DND-41 (cell line): ENCODE measurements around the gene GPR152.
"Not testable (repeated sequence)": the region's sequence is repeated elsewhere in the genome, so short reads cannot be mapped to it uniquely, and the experiment has no call there.

Experiments used
- ATAC-seq: fragments of 200-7000 bp; cut with Tn5 transposase; 3 replicates; pipeline ENCODE4 v1.9.1; 2021; ENCODE audit warnings: low read depth; ENCODE audit not compliant: insufficient read depth
- DNase-seq: peaks from one replicate; pipeline ENCODE4 v3.0.0-alpha.2; 2020
- H2AFZ ChIP-seq: 2 replicates; pipeline ENCODE4 v1.6.0; 2012; ENCODE audit warnings: low read depth, low read length
- H3K27ac ChIP-seq: 2 replicates; pipeline ENCODE4 v1.5.1; 2012; ENCODE audit warnings: low read length, inconsistent platforms
- H3K27me3 ChIP-seq: fragments of 200-600 bp; sonication (generic); 2 replicates; pipeline ENCODE4 v1.6.0; 2012; ENCODE audit warnings: low read length, mild to moderate bottlenecking, inconsistent platforms; ENCODE audit not compliant: insufficient read depth, poor library complexity
- H3K36me3 ChIP-seq: 2 replicates; pipeline ENCODE4 v1.5.1; 2012; ENCODE audit warnings: low read length, inconsistent platforms; ENCODE audit not compliant: insufficient read depth
- H3K4me1 ChIP-seq: 2 replicates; pipeline ENCODE4 v1.5.1; 2012; ENCODE audit warnings: mild to moderate bottlenecking, low read length; ENCODE audit not compliant: insufficient read depth
- H3K4me2 ChIP-seq: 2 replicates; pipeline ENCODE4 v1.6.0; 2012; ENCODE audit warnings: mild to moderate bottlenecking, moderate library complexity, low read length, inconsistent platforms; ENCODE audit not compliant: insufficient read depth
- H3K4me3 ChIP-seq, 2 experiments: fragments of 200-600 bp in 1 of 2; shearing (Covaris generic) in 1 of 2; 2 replicates each; pipeline ENCODE4 v1.5.1; 2012 to 2016; ENCODE audit warnings: inconsistent platforms in 2 of 2, low read length in 2 of 2, mild to moderate bottlenecking in 2 of 2, low read depth in 1 of 2, moderate library complexity in 1 of 2
- H3K79me2 ChIP-seq: 2 replicates; pipeline ENCODE4 v1.6.0; 2012; ENCODE audit warnings: low read length, inconsistent platforms; ENCODE audit not compliant: insufficient read depth
- H3K9ac ChIP-seq: 2 replicates; pipeline ENCODE4 v1.6.0; 2012; ENCODE audit warnings: low read depth, mild to moderate bottlenecking, inconsistent platforms, low read length, moderate library complexity
- H3K9me3 ChIP-seq: 2 replicates; pipeline ENCODE4 v1.5.1; 2012; ENCODE audit warnings: low read length, moderate library complexity, mild to moderate bottlenecking, inconsistent platforms; ENCODE audit not compliant: insufficient read depth, severe bottlenecking
- H4K20me1 ChIP-seq: 2 replicates; pipeline ENCODE4 v1.6.0; 2012; ENCODE audit warnings: low read length; ENCODE audit not compliant: insufficient read depth
- EZH2 ChIP-seq: IDR thresholded peaks from 3 replicates; pipeline ENCODE4 v1.6.1; 2012; ENCODE audit warnings: borderline replicate concordance, low read depth, mild to moderate bottlenecking, moderate library complexity, low read length, inconsistent platforms; ENCODE audit not compliant: severe bottlenecking
- TF ChIP-seq, protein P1 (sequence below): IDR thresholded peaks from 2 replicates; pipeline ENCODE4 v1.5.1; 2012; ENCODE audit warnings: borderline replicate concordance, low read length, moderate library complexity, mild to moderate bottlenecking; ENCODE audit not compliant: poor library complexity, severe bottlenecking; ENCODE audit errors: extremely low read depth

Gene GPR152

DNA sequence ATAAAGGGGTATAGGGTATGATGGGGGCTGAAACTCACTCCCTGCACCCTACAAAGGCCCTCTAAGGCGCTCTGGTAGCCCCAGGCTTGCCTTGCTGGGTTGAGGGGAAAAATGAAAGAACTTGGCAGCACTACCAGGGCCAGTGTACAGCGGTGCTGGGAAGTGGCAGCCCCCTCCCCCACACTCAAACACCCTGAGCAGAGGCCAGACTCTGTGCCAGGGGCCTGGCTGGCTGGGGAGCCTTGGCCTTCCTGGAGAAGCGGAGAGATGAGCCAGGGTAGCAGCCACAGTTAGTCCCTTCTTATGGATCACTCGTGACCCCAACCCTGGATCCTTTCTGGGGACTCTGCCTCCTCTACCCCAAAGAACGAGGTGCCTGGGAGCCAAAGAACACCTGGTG, 13.8 kb upstream of the GPR152 start:
- Histone ChIP-seq H3K4me3 (no peak overlapping the region), H3K36me3 (peaks cover 12% of the 10 kb centered on the region; the same call in 1 of the 2 replicates), H4K20me1 (no peaks in the 10 kb centered on the region), H3K9ac (peak overlapping the region; percentile 95), H3K9me3 (no peaks in the 10 kb centered on the region), H3K4me2 (peak overlapping the region; percentile 14; the same call in 1 of the 2 replicates), H3K27ac (peak overlapping the region; percentile 45), H3K4me1 (peaks cover 54% of the 10 kb centered on the region), H3K79me2 (peaks cover 38% of the 10 kb centered on the region), H3K27me3 (no peaks in the 10 kb centered on the region), H2AFZ (no peak overlapping the region)
- no peak for DNase-seq
- ATAC-seq: no peak
- TF ChIP-seq, protein P1, sequence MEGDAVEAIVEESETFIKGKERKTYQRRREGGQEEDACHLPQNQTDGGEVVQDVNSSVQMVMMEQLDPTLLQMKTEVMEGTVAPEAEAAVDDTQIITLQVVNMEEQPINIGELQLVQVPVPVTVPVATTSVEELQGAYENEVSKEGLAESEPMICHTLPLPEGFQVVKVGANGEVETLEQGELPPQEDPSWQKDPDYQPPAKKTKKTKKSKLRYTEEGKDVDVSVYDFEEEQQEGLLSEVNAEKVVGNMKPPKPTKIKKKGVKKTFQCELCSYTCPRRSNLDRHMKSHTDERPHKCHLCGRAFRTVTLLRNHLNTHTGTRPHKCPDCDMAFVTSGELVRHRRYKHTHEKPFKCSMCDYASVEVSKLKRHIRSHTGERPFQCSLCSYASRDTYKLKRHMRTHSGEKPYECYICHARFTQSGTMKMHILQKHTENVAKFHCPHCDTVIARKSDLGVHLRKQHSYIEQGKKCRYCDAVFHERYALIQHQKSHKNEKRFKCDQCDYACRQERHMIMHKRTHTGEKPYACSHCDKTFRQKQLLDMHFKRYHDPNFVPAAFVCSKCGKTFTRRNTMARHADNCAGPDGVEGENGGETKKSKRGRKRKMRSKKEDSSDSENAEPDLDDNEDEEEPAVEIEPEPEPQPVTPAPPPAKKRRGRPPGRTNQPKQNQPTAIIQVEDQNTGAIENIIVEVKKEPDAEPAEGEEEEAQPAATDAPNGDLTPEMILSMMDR: no peak
- no peak for TF ChIP-seq EZH2

DNA sequence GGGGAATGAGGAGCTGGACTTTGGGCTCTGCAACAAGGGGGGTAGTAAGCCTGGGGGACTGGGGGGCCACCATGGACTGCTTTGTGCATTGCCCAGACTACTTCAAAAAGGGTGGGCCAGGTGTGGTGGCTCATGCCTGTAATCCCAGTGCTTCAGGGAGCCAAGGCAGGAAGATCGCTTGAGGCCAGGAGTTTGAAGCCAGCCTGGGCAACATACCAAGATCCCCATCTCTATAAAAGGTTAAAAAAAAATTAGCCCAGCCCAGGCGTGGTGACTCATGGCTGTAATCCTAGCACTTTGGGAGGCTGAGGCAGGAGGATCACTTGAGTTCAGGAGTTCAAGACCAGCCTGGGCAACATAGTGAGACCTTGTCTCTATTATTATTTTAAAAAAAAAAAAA, 13.0 kb upstream of the GPR152 start:
- Histone ChIP-seq H3K4me1 (peaks cover 54% of the 10 kb centered on the region), H3K27ac (peak overlapping the region; percentile 97), H3K79me2 (peaks cover 38% of the 10 kb centered on the region), H3K36me3 (peaks cover 12% of the 10 kb centered on the region; the same call in 1 of the 2 replicates), H3K4me3 (peak overlapping the region; percentile 73 to 89; a peak in 3 of 4 replicates), H3K9ac (peak overlapping the region; percentile 92), H3K4me2 (peak overlapping the region; percentile 75)
- not testable (repeated sequence) for H2AFZ ChIP-seq, H3K27me3 ChIP-seq, DNase-seq, ATAC-seq, H4K20me1 ChIP-seq, H3K9me3 ChIP-seq

DNA sequence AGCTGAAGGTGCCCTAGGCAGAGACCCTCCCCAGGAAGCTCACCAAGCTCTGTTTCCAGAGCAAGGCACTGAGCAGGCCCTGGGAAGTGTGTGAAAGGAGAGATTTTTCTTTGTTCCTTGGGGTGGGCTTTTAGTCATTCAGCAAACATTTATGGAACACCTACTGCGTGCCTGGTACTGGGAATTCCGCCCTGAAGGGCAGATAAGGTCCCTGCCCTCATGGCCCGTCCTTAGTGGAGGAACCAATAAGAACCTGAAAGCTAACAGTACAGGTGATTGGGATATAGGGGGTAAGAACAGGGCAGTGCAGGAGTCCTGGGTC, 12.6 kb upstream of the GPR152 start:
- Histone ChIP-seq H3K79me2 (peaks cover 38% of the 10 kb centered on the region), H3K27ac (peak overlapping the region; percentile 97), H4K20me1 (no peaks in the 10 kb centered on the region), H3K4me3 (peak overlapping the region; percentile 73 to 89), H3K4me1 (peaks cover 54% of the 10 kb centered on the region), H2AFZ (peak overlapping the region; percentile 88), H3K9me3 (no peaks in the 10 kb centered on the region), H3K27me3 (no peaks in the 10 kb centered on the region), H3K9ac (peak overlapping the region; percentile 92), H3K36me3 (peaks cover 12% of the 10 kb centered on the region; the same call in 1 of the 2 replicates), H3K4me2 (peak overlapping the region; percentile 75)
- DNase-seq (no peak), ATAC-seq (no peak)
- no peak for TF ChIP-seq EZH2
- TF ChIP-seq, protein P1: no peak

DNA sequence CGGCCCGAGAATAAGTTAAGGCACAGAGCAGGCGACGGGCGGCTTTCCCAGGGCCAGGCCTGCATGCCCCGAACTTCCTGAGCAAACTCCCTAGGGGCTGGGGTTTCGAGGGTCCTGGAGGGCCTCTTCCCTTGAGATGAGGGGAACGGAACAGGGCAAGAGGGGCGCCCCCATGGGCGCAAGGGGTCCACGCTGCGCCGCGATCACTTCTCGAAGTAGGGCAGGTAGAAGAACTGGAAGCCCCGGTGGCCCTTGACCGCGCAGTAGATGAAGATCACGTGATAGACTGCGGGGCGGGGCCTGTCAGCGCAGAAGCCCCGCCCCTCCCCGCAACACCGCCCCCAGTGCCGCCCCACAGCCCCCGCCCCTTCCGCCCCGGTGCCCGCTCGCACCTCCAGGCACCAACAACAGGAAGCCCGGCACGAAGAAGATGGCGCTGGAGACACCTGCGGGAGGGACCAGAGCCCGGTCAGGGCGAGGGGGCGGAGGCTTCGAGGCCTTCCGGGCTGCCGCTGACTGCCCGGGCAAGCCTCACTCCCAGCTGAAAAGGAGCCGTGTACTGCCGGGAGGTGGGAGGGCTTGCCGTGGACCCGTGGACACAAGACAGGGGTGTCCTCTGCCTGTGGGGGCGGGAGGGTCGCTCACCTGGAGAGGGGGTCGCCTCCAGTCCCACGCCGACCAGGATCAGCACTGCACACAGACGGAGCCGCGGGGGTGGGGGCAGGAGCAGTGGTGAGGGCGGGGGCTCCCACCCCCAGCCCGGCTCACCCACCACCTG, 12.1 kb upstream of the GPR152 start:
- peaks cover 49% of the 10 kb centered on the region for H3K4me1 ChIP-seq
- H3K9ac ChIP-seq: peak overlapping the region; percentile 92
- DNase-seq: peak; percentile 94
- peak overlapping the region; percentile 75 for H3K4me2 ChIP-seq
- H3K27me3 ChIP-seq: no peaks in the 10 kb centered on the region
- H3K9me3 ChIP-seq: no peaks in the 10 kb centered on the region
- ATAC-seq: peak; percentile 77
- peak overlapping the region; percentile 97 for H3K27ac ChIP-seq
- no peak for TF ChIP-seq EZH2
- TF ChIP-seq, protein P1: no peak
- peak overlapping the region; percentile 88 for H2AFZ ChIP-seq
- H3K36me3 ChIP-seq: peaks cover 12% of the 10 kb centered on the region; the same call in 1 of the 2 replicates
- peak overlapping the region; percentile 73 to 89 for H3K4me3 ChIP-seq
- H3K79me2 ChIP-seq: peaks cover 38% of the 10 kb centered on the region
- no peaks in the 10 kb centered on the region for H4K20me1 ChIP-seq
